ENCODE data around the gene SRSF3. TPM values are rescaled to one million over a fixed set of nuclear protein-coding genes. Genes with fewer than 3 reads are reported as not detected.

Gene SRSF3
- total RNA-seq, 1 donor from 2014 or later, result 455 TPM

DNA sequence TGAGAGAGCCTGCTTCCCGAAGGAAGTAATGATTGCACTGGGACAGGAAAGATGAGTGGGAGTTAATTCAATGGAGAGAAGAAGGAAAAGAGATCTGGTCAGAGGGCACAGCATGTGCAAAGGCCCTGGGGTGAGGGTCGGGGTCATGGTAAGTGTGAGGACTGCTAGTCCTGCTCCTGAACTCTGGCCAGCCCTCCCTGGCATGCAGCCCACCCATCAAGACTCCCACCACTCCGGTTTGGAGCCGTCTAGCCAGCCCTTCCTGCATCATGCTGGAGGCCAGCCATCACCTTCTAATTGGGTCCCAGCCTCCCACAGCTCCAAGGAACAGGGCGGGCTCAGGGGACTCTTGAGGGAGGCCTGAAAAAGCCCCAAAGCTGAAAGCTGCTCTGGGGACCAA is 42.1 kb downstream of the SRSF3 start:
- H3K27me3 Mint-ChIP-seq, result no peaks in the 10 kb centered on the region
- H3K36me3 Mint-ChIP-seq, result no peaks in the 10 kb centered on the region
- TF ChIP-seq, protein P1, sequence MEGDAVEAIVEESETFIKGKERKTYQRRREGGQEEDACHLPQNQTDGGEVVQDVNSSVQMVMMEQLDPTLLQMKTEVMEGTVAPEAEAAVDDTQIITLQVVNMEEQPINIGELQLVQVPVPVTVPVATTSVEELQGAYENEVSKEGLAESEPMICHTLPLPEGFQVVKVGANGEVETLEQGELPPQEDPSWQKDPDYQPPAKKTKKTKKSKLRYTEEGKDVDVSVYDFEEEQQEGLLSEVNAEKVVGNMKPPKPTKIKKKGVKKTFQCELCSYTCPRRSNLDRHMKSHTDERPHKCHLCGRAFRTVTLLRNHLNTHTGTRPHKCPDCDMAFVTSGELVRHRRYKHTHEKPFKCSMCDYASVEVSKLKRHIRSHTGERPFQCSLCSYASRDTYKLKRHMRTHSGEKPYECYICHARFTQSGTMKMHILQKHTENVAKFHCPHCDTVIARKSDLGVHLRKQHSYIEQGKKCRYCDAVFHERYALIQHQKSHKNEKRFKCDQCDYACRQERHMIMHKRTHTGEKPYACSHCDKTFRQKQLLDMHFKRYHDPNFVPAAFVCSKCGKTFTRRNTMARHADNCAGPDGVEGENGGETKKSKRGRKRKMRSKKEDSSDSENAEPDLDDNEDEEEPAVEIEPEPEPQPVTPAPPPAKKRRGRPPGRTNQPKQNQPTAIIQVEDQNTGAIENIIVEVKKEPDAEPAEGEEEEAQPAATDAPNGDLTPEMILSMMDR (conservative IDR thresholded peaks at IDR 0.05), result no peak
- H3K4me1 Mint-ChIP-seq (ENCODE audit: unreplicated experiment), result peaks cover 15% of the 10 kb centered on the region
- no peak overlapping the region for H3K27ac Mint-ChIP-seq
- no peak overlapping the region for H3K4me3 Mint-ChIP-seq
- H3K9me3 Mint-ChIP-seq, result no peaks in the 10 kb centered on the region
- no peak for DNase-seq (ENCODE audit: extremely low spot score, unreplicated experiment)

DNA sequence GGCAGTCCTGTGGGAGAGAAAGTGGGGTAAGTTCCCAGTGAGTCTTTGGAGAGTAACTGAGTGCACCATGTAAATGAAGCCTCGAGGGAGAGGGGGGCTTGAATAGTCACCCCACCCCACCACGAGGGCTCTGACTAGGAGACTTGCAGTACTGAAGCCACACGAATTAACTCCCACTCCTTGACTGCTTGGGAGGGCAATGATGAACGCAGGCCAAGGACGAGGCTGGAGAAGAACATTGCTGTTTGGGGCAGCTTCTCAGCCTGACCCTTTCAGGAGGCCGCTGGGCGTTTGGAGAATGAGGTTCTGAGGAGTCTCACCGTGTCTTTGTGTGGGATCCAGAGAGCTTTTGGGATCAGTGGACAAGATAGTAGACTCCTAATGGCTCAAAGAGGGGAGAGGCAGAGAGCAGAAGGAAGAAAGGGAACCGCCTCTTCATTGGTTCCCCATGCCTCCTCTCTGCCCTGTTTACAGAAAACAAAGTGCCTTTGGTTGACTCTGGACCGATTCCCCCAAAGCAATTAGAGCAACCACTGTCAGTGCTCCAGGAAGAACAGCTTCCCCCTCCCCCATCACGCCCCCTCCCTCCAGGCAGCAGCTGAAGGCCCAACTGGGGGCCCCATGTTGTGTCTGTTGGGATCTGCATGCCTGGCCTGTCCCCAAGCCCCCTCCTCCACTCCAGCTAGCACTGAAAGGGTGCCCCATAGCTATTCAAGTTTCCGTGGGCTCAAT is 42.7 kb downstream of the SRSF3 start:
- H3K27ac Mint-ChIP-seq, result no peak overlapping the region
- no peaks in the 10 kb centered on the region for H3K36me3 Mint-ChIP-seq
- H3K27me3 Mint-ChIP-seq, result no peaks in the 10 kb centered on the region
- H3K4me3 Mint-ChIP-seq, result no peak overlapping the region
- no peaks in the 10 kb centered on the region for H3K9me3 Mint-ChIP-seq
- peaks cover 15% of the 10 kb centered on the region for H3K4me1 Mint-ChIP-seq (ENCODE audit: unreplicated experiment)
- no peak for DNase-seq (ENCODE audit: extremely low spot score, unreplicated experiment)
- TF ChIP-seq, protein P1 (conservative IDR thresholded peaks at IDR 0.05), result no peak

DNA sequence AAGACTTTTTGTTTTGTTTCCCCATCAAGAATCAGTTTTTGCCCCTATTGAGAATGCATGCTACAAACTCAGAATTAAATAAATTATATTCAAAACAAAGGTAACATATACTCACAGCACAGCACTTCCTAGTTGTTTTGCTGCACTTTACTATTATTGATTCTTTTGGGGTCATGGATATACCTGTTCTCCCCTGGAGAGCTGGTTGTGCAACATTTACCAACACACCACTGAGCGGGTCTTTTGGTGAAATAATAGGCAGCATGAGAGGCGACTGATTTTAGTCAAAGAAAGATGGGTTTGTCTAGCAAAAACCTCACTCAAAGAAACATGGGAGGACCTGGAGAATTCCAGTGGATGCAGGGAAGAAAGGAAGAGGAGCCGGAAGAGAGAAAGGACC is 44.4 kb downstream of the SRSF3 start:
- Mint-ChIP-seq H3K9me3 (no peaks in the 10 kb centered on the region), H3K4me3 (no peak overlapping the region), H3K27me3 (no peaks in the 10 kb centered on the region), H3K4me1 (ENCODE audit: unreplicated experiment) (peaks cover 15% of the 10 kb centered on the region), H3K27ac (no peak overlapping the region), H3K36me3 (no peaks in the 10 kb centered on the region)
- TF ChIP-seq, protein P1 (conservative IDR thresholded peaks at IDR 0.05), result no peak
- DNase-seq (ENCODE audit: extremely low spot score, unreplicated experiment), result no peak

DNA sequence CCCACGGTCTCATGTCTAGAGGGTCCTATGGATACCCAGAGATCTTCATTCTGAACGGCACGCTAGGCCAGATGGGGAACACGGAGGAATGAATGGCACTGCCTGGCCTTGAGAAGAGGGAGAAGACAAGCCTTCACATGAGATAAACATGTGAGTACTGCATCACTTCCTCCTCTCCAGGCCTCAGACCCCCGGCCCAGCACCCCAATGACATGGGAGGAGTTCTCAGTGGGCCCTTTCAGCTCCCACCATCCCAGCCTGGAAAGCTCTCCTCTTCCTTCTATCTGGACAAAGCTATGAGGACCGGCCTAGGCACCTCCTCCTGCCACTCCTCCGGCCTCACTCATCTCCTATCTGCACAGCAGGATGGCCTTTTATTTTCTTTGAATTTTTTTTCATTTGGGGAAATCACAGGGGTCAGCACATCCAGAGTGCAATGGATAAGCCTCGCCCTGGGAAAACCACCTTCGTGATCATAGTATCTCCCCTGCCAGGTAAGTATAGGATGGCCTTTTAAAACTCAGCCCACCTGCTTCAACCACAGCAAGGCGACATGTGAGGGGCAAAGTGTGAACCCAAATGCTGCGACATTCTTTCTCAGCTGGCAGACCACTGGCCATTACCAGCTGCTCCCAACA is 45.1 kb downstream of the SRSF3 start:
- TF ChIP-seq, protein P1 (conservative IDR thresholded peaks at IDR 0.05), result no peak
- H3K4me1 Mint-ChIP-seq (ENCODE audit: unreplicated experiment), result peaks cover 8% of the 10 kb centered on the region
- H3K36me3 Mint-ChIP-seq, result no peaks in the 10 kb centered on the region
- no peak overlapping the region for H3K27ac Mint-ChIP-seq
- H3K9me3 Mint-ChIP-seq, result no peaks in the 10 kb centered on the region
- H3K27me3 Mint-ChIP-seq, result no peaks in the 10 kb centered on the region
- H3K4me3 Mint-ChIP-seq, result no peak overlapping the region
- DNase-seq (ENCODE audit: extremely low spot score, unreplicated experiment), result no peak

DNA sequence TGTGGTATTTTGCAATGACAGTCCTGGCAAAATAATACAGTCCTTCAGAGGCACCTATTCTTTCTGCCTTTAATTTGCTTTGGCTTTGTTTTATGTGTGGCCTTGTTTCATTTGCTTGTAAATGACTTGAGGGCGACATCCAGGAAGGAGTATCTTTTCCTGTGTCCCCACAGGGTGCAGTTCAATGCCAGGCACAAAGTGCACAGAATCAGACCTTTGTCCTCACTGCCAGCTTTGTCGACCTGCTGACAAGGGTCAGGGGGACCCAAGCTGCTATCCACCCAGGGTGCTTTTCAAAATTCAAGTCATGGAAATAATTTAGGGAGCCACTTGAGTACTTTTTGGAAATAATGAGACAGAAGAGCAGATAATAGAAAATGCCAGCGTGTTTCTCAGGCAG is 47.4 kb downstream of the SRSF3 start:
- Mint-ChIP-seq H3K27me3 (no peaks in the 10 kb centered on the region), H3K9me3 (no peaks in the 10 kb centered on the region), H3K4me3 (no peak overlapping the region), H3K4me1 (ENCODE audit: unreplicated experiment) (peaks cover 8% of the 10 kb centered on the region), H3K27ac (no peak overlapping the region), H3K36me3 (no peaks in the 10 kb centered on the region)
- TF ChIP-seq, protein P1 (conservative IDR thresholded peaks at IDR 0.05), result no peak
- DNase-seq (ENCODE audit: extremely low spot score, unreplicated experiment), result no peak

Measured in type B pancreatic cell (in vitro differentiated cells).